NCI-H774 (cell line): ENCODE results near the gene LRRC3C.
"Not testable (repeated sequence)": the region's sequence is repeated elsewhere in the genome, so short reads cannot be mapped to it uniquely, and the experiment has no call there.

Source experiments
- DNase-seq: peaks from one replicate; lab custom pipeline; 2025; lab: John Stamatoyannopoulos, UW

The LRRC3C gene

GRCh38 chr17:39927101-39927928 is at the start of gene LRRC3C, which contains the start of gene ORMDL3:
Gene LRRC3C, plus strand, starts transcription at chr17:39927732. Its CDS starts 13,792 bp downstream, at chr17:39941524.
Gene ORMDL3, minus strand, starts transcription at chr17:39927601. Its CDS starts 3,398 bp downstream, at chr17:39924203.
- DNase-seq: peak; percentile 96

GRCh38 chr17:39886102-39886501 is 41.4 kb upstream of the LRRC3C start:
- not testable (repeated sequence) for DNase-seq

GRCh38 chr17:39887078-39887477 is 40.5 kb upstream of the LRRC3C start:
- DNase-seq: no peak

GRCh38 chr17:39889200-39889599 is 38.3 kb upstream of the LRRC3C start:
- DNase-seq: no peak

GRCh38 chr17:39894681-39895376 is 32.7 kb upstream of the LRRC3C start:
- DNase-seq: no peak

- no peak for DNase-seq
Observed at GRCh38 chr17:39898088-39898487, 29.4 kb upstream of the LRRC3C start.

- DNase-seq: no peak
Observed at GRCh38 chr17:39899215-39899614, 28.3 kb upstream of the LRRC3C start.

GRCh38 chr17:39902027-39902426 is 25.5 kb upstream of the LRRC3C start:
- DNase-seq: not testable (repeated sequence)

GRCh38 chr17:39903158-39903884 is 24.2 kb upstream of the LRRC3C start:
- no peak for DNase-seq

GRCh38 chr17:39904990-39905288 is 22.6 kb upstream of the LRRC3C start:
- DNase-seq: no peak

GRCh38 chr17:39908789-39909352 is 18.7 kb upstream of the LRRC3C start:
- DNase-seq: no peak

GRCh38 chr17:39913989-39914388 is 13.5 kb upstream of the LRRC3C start:
- DNase-seq: no peak

- no peak for DNase-seq
Observed at GRCh38 chr17:39915559-39915958, 12.0 kb upstream of the LRRC3C start.

GRCh38 chr17:39916918-39917317 is 10.6 kb upstream of the LRRC3C start:
- DNase-seq: no peak

- DNase-seq: no peak
Observed at GRCh38 chr17:39919087-39919683, 8.3 kb upstream of the LRRC3C start.

- no peak for DNase-seq
Observed at GRCh38 chr17:39920218-39921210, 7.0 kb upstream of the LRRC3C start.

- DNase-seq: no peak
Observed at GRCh38 chr17:39921323-39921722, 6.2 kb upstream of the LRRC3C start.

GRCh38 chr17:39922006-39922405 is 5.5 kb upstream of the LRRC3C start:
- DNase-seq: no peak

- no peak for DNase-seq
Observed at GRCh38 chr17:39923230-39923629, 4.3 kb upstream of the LRRC3C start.

- DNase-seq: no peak
Observed at GRCh38 chr17:39923836-39924690, 3.5 kb upstream of the LRRC3C start.
